Measurements from ENCODE around the gene DDAH1.
"Not testable (repeated sequence)": the region's sequence is repeated elsewhere in the genome, so short reads cannot be mapped to it uniquely, and the experiment has no call there.

The DDAH1 gene

GRCh38 chr1:85356130-85356529, 108.8 kb downstream of the DDAH1 start:
- no peak for DNase-seq

- no peak for DNase-seq
These were observed 112.9 kb downstream of the DDAH1 start for GRCh38 chr1:85352055-85352454.

GRCh38 chr1:85351202-85351828, 113.6 kb downstream of the DDAH1 start:
- DNase-seq, result no peak

GRCh38 chr1:85349224-85349623, 115.7 kb downstream of the DDAH1 start:
- no peak for DNase-seq

- DNase-seq, result no peak
These were observed 117.1 kb downstream of the DDAH1 start for GRCh38 chr1:85347908-85348307.

- DNase-seq, result not testable (repeated sequence)
These were observed 117.7 kb downstream of the DDAH1 start for GRCh38 chr1:85347275-85347674.

- DNase-seq, result no peak
These were observed 120.7 kb downstream of the DDAH1 start for GRCh38 chr1:85344256-85344694.

GRCh38 chr1:85343612-85344255, 121.2 kb downstream of the DDAH1 start:
- DNase-seq, result no peak

GRCh38 chr1:85343213-85343611, 121.7 kb downstream of the DDAH1 start:
- no peak for DNase-seq

GRCh38 chr1:85342207-85342606, 122.8 kb downstream of the DDAH1 start:
- DNase-seq, result no peak

- DNase-seq, result no peak
These were observed 124.5 kb downstream of the DDAH1 start for GRCh38 chr1:85340427-85340826.

GRCh38 chr1:85339656-85340399, 125.1 kb downstream of the DDAH1 start:
- no peak for DNase-seq

- no peak for DNase-seq
These were observed 125.9 kb downstream of the DDAH1 start for GRCh38 chr1:85339089-85339488.

GRCh38 chr1:85334962-85335361, 130.0 kb downstream of the DDAH1 start:
- DNase-seq, result no peak

- DNase-seq, result no peak
These were observed 131.8 kb downstream of the DDAH1 start for GRCh38 chr1:85333186-85333585.

GRCh38 chr1:85332575-85332974, 132.4 kb downstream of the DDAH1 start:
- DNase-seq, result no peak

GRCh38 chr1:85330711-85331290, 134.2 kb downstream of the DDAH1 start:
- no peak for DNase-seq

- DNase-seq, result no peak
These were observed 134.7 kb downstream of the DDAH1 start for GRCh38 chr1:85330214-85330631.

GRCh38 chr1:85328713-85329397, 136.1 kb downstream of the DDAH1 start:
- no peak for DNase-seq

- DNase-seq, result no peak
These were observed 137.2 kb downstream of the DDAH1 start for GRCh38 chr1:85327759-85328158.

- no peak for DNase-seq
These were observed 138.1 kb downstream of the DDAH1 start for GRCh38 chr1:85326851-85327250.

- DNase-seq, result no peak
These were observed 138.6 kb downstream of the DDAH1 start for GRCh38 chr1:85326336-85326735.

- DNase-seq, result no peak
These were observed 139.0 kb downstream of the DDAH1 start for GRCh38 chr1:85325920-85326319.
